Pons (tissue), 1 donor: ENCODE data around the gene CIROP.
A peak's percentile ranks its signal among the peaks of the same experiment; 100 is the strongest.

ENCODE experiments used
- DNase-seq: peaks from one replicate; pipeline ENCODE4 v3.0.0-alpha.2; 2016; ENCODE audit warnings: low spot score

The CIROP gene

GRCh38 chr14:23093526-23093925, 11.3 kb downstream of the CIROP start:
- DNase-seq: no peak

GRCh38 chr14:23093104-23093503, 11.7 kb downstream of the CIROP start:
- no peak for DNase-seq

- DNase-seq: no peak
Observed at GRCh38 chr14:23091294-23092225, 13.2 kb downstream of the CIROP start.

- DNase-seq: no peak
Observed at GRCh38 chr14:23090254-23090636, 14.5 kb downstream of the CIROP start.

GRCh38 chr14:23089498-23090253, 15.1 kb downstream of the CIROP start:
- DNase-seq: no peak

GRCh38 chr14:23086565-23086964, 18.2 kb downstream of the CIROP start:
- DNase-seq: no peak

- DNase-seq: no peak
Observed at GRCh38 chr14:23085458-23085857, 19.3 kb downstream of the CIROP start.

- DNase-seq: no peak
Observed at GRCh38 chr14:23080474-23080873, 24.3 kb downstream of the CIROP start.

- no peak for DNase-seq
Observed at GRCh38 chr14:23079716-23080115, 25.1 kb downstream of the CIROP start.

GRCh38 chr14:23078692-23079116, 26.1 kb downstream of the CIROP start:
- peak; percentile 72 for DNase-seq

- no peak for DNase-seq
Observed at GRCh38 chr14:23077962-23078361, 26.8 kb downstream of the CIROP start.

- peak; percentile 44 for DNase-seq
Observed at GRCh38 chr14:23076785-23077408, 27.9 kb downstream of the CIROP start.

GRCh38 chr14:23074906-23075305, 29.9 kb downstream of the CIROP start:
- no peak for DNase-seq

GRCh38 chr14:23071921-23072539, 32.8 kb downstream of the CIROP start:
- DNase-seq: no peak

GRCh38 chr14:23071244-23071920, 33.4 kb downstream of the CIROP start:
- peak; percentile 90 for DNase-seq

- DNase-seq: no peak
Observed at GRCh38 chr14:23070262-23071129, 34.3 kb downstream of the CIROP start.

- DNase-seq: no peak
Observed at GRCh38 chr14:23069413-23069806, 35.4 kb downstream of the CIROP start.

GRCh38 chr14:23068789-23069412, 35.9 kb downstream of the CIROP start:
- peak; percentile 96 for DNase-seq

- no peak for DNase-seq
Observed at GRCh38 chr14:23067847-23068788, 36.7 kb downstream of the CIROP start.
